ENCODE data around the gene NELL1. TPM values are rescaled to one million over a fixed set of nuclear protein-coding genes. Genes with fewer than 3 reads are reported as not detected.

Gene NELL1
- total RNA-seq, 1 experiment from 2014 or later, result not detected

- TF ChIP-seq CTCF (IDR thresholded peaks at IDR 0.05; ENCODE audit: insufficient read depth in 1 of 2, low read depth in 1 of 2, low read length in 1 of 2, severe bottlenecking in 1 of 2, unreplicated experiment in 1 of 2), result no peak
- no peak overlapping the region for H3K27ac Mint-ChIP-seq (ENCODE audit: unreplicated experiment)
- BruUV-seq (replicated peaks), result no TSS peak
- POLR2A ChIA-PET, result no interaction called here
- H3K27me3 ChIP-seq (replicated peaks; ENCODE audit: control insufficient read depth, insufficient read depth, low read length), result no peaks in the 10 kb centered on the region; the same call in 1 of the 2 replicates
- H3K9me3 ChIP-seq, result no peaks in the 10 kb centered on the region
- no peak overlapping the region for H3K4me3 ChIP-seq (ENCODE audit: low read depth, low read length)
- intact Hi-C loops (cut with micrococcal nuclease; ENCODE audit: unreplicated experiment), result no loop called here
- no peak overlapping the region for H3K4me3 Mint-ChIP-seq (ENCODE audit: unreplicated experiment)
- H3K9me3 Mint-ChIP-seq (ENCODE audit: unreplicated experiment), result no peaks in the 10 kb centered on the region
- H3K4me1 ChIP-seq, result no peaks in the 10 kb centered on the region
- H3K4me1 Mint-ChIP-seq (ENCODE audit: low read depth, unreplicated experiment), result no peaks in the 10 kb centered on the region
- CTCF ChIA-PET, result no interaction called here
- no peaks in the 10 kb centered on the region for H3K36me3 ChIP-seq (ENCODE audit: control insufficient read depth, insufficient read depth, low read length)
- H3K36me3 Mint-ChIP-seq (ENCODE audit: insufficient read depth, unreplicated experiment), result no peaks in the 10 kb centered on the region
- DNase-seq, result no peak
- peaks cover 15% of the 10 kb centered on the region for H3K27me3 Mint-ChIP-seq (ENCODE audit: insufficient read depth, unreplicated experiment)
These were observed 207.4 kb downstream of the NELL1 start for GRCh38 chr11:20876738-20877137.

GRCh38 chr11:20880094-20880493, 210.7 kb downstream of the NELL1 start:
- no peaks in the 10 kb centered on the region for H3K4me1 ChIP-seq
- BruUV-seq (replicated peaks), result no TSS peak
- H3K9me3 ChIP-seq, result no peaks in the 10 kb centered on the region
- Mint-ChIP-seq H3K27ac (ENCODE audit: unreplicated experiment) (no peak overlapping the region), H3K27me3 (ENCODE audit: insufficient read depth, unreplicated experiment) (peaks cover 16% of the 10 kb centered on the region), H3K36me3 (ENCODE audit: insufficient read depth, unreplicated experiment) (no peaks in the 10 kb centered on the region), H3K4me1 (ENCODE audit: low read depth, unreplicated experiment) (no peaks in the 10 kb centered on the region), H3K9me3 (ENCODE audit: unreplicated experiment) (no peaks in the 10 kb centered on the region), H3K4me3 (ENCODE audit: unreplicated experiment) (no peak overlapping the region)
- TF ChIP-seq CTCF (IDR thresholded peaks at IDR 0.05; ENCODE audit: insufficient read depth in 1 of 2, low read depth in 1 of 2, low read length in 1 of 2, severe bottlenecking in 1 of 2, unreplicated experiment in 1 of 2), result no peak
- ChIA-PET CTCF (no interaction called here), POLR2A (no interaction called here)
- no peak for DNase-seq
- intact Hi-C loops (cut with micrococcal nuclease; ENCODE audit: unreplicated experiment), result no loop called here
- H3K4me3 ChIP-seq (ENCODE audit: low read depth, low read length), result no peak overlapping the region
- H3K36me3 ChIP-seq (ENCODE audit: control insufficient read depth, insufficient read depth, low read length), result no peaks in the 10 kb centered on the region
- H3K27me3 ChIP-seq (replicated peaks; ENCODE audit: control insufficient read depth, insufficient read depth, low read length), result no peaks in the 10 kb centered on the region; the same call in 1 of the 2 replicates

- H3K36me3 ChIP-seq (ENCODE audit: control insufficient read depth, insufficient read depth, low read length), result no peaks in the 10 kb centered on the region
- no peak for DNase-seq
- no peaks in the 10 kb centered on the region for H3K4me1 Mint-ChIP-seq (ENCODE audit: low read depth, unreplicated experiment)
- no peak overlapping the region for H3K27ac Mint-ChIP-seq (ENCODE audit: unreplicated experiment)
- no peaks in the 10 kb centered on the region for H3K4me1 ChIP-seq
- H3K27me3 Mint-ChIP-seq (ENCODE audit: insufficient read depth, unreplicated experiment), result peaks cover 12% of the 10 kb centered on the region
- no peaks in the 10 kb centered on the region; the same call in 1 of the 2 replicates for H3K27me3 ChIP-seq (replicated peaks; ENCODE audit: control insufficient read depth, insufficient read depth, low read length)
- ChIA-PET POLR2A (no interaction called here), CTCF (no interaction called here)
- H3K4me3 ChIP-seq (ENCODE audit: low read depth, low read length), result no peak overlapping the region
- no peak for TF ChIP-seq CTCF (IDR thresholded peaks at IDR 0.05; ENCODE audit: insufficient read depth in 1 of 2, low read depth in 1 of 2, low read length in 1 of 2, severe bottlenecking in 1 of 2, unreplicated experiment in 1 of 2)
- H3K36me3 Mint-ChIP-seq (ENCODE audit: insufficient read depth, unreplicated experiment), result no peaks in the 10 kb centered on the region
- no peaks in the 10 kb centered on the region for H3K9me3 Mint-ChIP-seq (ENCODE audit: unreplicated experiment)
- no TSS peak for BruUV-seq (replicated peaks)
- intact Hi-C loops (cut with micrococcal nuclease; ENCODE audit: unreplicated experiment), result no loop called here
- H3K9me3 ChIP-seq, result no peaks in the 10 kb centered on the region
- H3K4me3 Mint-ChIP-seq (ENCODE audit: unreplicated experiment), result no peak overlapping the region
These were observed 212.1 kb downstream of the NELL1 start for GRCh38 chr11:20881328-20882079.

All from Caco-2 (cell line).